ENCODE results near the gene PHF12.

PHF12 gene

DNA sequence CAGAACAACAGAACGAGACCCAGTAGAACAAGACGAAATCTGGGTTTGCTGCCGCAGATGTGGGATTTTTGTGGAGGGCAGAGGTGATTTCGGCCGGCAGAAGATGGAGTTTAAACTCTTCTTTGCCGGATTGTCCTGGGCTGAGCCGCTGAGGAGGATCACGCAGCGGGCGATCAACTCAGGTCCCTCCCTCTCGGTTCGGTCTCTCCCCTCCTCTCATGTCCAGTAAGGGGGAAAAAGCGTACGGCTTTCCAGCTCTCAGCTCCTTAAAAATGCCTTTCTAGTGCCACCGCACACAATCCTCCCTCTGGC lies 2.5 kb downstream of the PHF12 start:
- peak overlapping the region; percentile 64 for H3K9ac ChIP-seq (ENCODE audit: low read length)
- peaks cover 30% of the 10 kb centered on the region for H3K4me1 ChIP-seq (ENCODE audit: control insufficient read depth, insufficient read depth, low read length)
- H3K36me3 ChIP-seq (ENCODE audit: control insufficient read depth, insufficient read depth, low read length), result no peaks in the 10 kb centered on the region
- H3K27ac ChIP-seq (ENCODE audit: low read depth, low read length), result peak overlapping the region; percentile 91
- H3K27me3 ChIP-seq (ENCODE audit: control insufficient read depth, insufficient read depth, low read length), result no peaks in the 10 kb centered on the region
- H3K4me3 ChIP-seq (ENCODE audit: low read length), result peak overlapping the region; percentile 95

DNA sequence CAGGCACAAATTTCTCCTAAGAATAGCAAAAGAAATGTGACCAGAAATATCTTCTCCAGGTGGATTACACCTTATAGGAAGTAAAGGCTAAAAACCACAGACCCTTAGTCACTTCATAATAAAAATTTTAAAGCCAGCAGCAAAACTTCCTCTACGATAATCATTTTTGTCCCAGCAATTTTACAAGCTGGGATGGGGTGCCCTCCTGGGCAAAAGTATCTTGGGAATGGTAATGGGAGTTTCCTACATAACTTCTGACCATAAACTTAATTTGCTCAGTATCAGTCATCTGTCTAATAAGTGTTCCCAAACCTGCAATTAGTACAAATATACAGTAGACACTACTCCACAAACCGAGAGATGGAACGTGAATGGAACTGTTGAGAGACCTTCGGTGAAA lies 3.0 kb downstream of the PHF12 start:
- Histone ChIP-seq H3K27me3 (ENCODE audit: control insufficient read depth, insufficient read depth, low read length) (no peaks in the 10 kb centered on the region), H3K4me3 (ENCODE audit: low read length) (peak overlapping the region; percentile 95), H3K9ac (ENCODE audit: low read length) (peak overlapping the region; percentile 13), H3K36me3 (ENCODE audit: control insufficient read depth, insufficient read depth, low read length) (no peaks in the 10 kb centered on the region), H3K4me1 (ENCODE audit: control insufficient read depth, insufficient read depth, low read length) (peaks cover 30% of the 10 kb centered on the region), H3K27ac (ENCODE audit: low read depth, low read length) (peak overlapping the region; percentile 91)

DNA sequence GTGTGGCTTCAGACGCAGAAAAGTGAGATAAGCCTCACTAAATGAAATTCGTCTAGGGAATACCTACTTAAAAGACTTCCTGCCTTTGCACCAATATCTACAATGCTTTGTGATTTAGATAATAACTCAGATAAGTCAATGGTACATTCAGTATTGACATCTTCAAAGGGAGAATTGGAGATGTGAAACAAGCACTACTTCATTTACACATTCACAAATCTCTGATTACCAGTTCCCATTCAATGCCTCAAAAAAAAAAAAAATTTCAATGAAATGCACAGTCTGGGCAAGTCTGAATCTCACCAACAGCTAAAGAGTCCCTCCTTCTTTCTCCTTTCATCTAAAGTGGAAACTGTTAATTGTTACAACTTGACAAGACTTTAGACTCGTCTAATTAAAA lies 3.7 kb downstream of the PHF12 start:
- Histone ChIP-seq H3K4me1 (ENCODE audit: control insufficient read depth, insufficient read depth, low read length) (peaks cover 27% of the 10 kb centered on the region), H3K4me3 (ENCODE audit: low read length) (no peak overlapping the region), H3K27ac (ENCODE audit: low read depth, low read length) (no peak overlapping the region), H3K27me3 (ENCODE audit: control insufficient read depth, insufficient read depth, low read length) (no peaks in the 10 kb centered on the region), H3K36me3 (ENCODE audit: control insufficient read depth, insufficient read depth, low read length) (no peaks in the 10 kb centered on the region), H3K9ac (ENCODE audit: low read length) (no peak overlapping the region)

DNA sequence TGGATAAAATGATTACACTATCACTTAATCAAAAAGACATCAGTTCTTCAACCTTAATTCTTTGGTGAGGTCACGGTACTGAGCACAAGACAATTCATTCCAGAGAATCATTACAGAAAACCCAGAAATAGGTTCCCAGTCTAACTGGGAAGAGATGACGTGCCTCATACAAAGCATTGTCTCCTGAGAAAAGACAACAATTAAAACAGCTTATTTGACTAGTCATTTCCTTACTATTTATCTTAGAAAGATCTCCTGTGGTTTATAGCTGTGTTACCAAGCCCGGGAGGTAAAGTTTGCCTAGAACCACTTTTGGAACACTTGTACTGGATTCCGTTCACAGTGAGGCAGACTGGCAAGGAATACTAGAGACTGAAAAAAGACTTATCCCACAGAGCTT lies 5.1 kb downstream of the PHF12 start:
- Histone ChIP-seq H3K9ac (ENCODE audit: low read length) (no peak overlapping the region), H3K27me3 (ENCODE audit: control insufficient read depth, insufficient read depth, low read length) (no peaks in the 10 kb centered on the region), H3K36me3 (ENCODE audit: control insufficient read depth, insufficient read depth, low read length) (no peaks in the 10 kb centered on the region), H3K4me1 (ENCODE audit: control insufficient read depth, insufficient read depth, low read length) (peaks cover 26% of the 10 kb centered on the region), H3K27ac (ENCODE audit: low read depth, low read length) (peak overlapping the region; percentile 60), H3K4me3 (ENCODE audit: low read length) (no peak overlapping the region)

DNA sequence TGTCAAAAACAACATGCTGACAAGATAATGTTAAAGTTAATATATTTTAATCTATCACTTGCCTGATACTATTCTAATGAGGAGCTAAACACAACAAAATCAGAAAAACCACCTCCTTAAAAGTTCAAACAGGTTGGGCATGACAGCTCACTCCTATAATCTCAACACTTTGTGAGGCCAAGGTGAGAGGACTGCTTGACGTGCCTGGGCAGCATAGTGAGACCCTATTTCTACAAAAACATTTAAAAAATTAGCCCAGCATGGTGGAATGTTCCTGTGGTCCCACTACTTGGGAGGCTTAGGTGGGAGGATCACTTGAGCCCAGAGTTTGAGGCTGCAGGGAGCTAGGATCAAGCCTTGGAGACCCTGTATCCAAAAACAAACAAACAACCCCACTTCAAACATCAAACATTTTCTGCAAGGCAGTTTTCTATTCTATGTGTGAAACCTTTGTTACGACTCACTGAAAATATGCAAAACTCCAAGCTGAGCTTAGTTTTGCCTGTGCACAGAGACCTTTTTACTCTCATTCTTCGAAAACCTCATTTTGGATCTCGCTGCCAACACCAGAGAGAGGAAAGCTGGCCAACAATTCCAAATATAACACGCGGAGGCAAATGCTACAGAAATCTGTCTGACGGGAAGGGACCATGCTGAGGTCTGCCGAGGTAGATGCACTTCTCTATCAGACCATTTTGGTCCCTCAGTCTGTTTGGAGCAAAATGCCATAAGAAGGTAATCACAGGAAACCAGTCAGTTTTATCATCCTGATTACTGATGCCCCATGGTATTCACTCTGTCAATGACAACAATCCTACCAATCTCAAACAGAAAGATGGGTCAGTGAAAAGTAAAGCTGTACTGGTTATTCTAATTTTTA lies 6.2 kb downstream of the PHF12 start:
- Histone ChIP-seq H3K4me3 (ENCODE audit: low read length) (no peak overlapping the region), H3K4me1 (ENCODE audit: control insufficient read depth, insufficient read depth, low read length) (peaks cover 37% of the 10 kb centered on the region), H3K36me3 (ENCODE audit: control insufficient read depth, insufficient read depth, low read length) (no peaks in the 10 kb centered on the region), H3K27me3 (ENCODE audit: control insufficient read depth, insufficient read depth, low read length) (no peaks in the 10 kb centered on the region), H3K27ac (ENCODE audit: low read depth, low read length) (no peak overlapping the region), H3K9ac (ENCODE audit: low read length) (no peak overlapping the region)

DNA sequence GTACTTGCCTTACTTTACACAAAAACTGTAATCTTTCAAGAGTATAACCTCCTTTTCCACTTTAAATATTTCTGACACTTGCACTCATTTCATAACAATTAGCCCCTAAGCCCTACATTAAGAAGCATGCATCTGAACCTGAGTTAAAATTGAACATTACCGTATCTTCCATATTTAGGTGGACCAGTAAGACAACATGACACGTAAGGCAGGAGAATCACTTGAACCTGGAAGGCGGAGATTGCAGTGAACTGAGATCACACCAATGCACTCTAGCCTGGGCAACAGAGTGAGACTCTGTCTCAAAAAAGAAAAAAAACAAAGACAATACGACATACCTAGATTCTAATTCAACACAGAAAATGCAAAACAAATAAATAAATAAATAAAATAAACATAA lies 7.0 kb downstream of the PHF12 start:
- H3K9ac ChIP-seq (ENCODE audit: low read length), result no peak overlapping the region
- H3K4me1 ChIP-seq (ENCODE audit: control insufficient read depth, insufficient read depth, low read length), result peaks cover 42% of the 10 kb centered on the region
- no peaks in the 10 kb centered on the region for H3K36me3 ChIP-seq (ENCODE audit: control insufficient read depth, insufficient read depth, low read length)
- no peaks in the 10 kb centered on the region for H3K27me3 ChIP-seq (ENCODE audit: control insufficient read depth, insufficient read depth, low read length)
- H3K27ac ChIP-seq (ENCODE audit: low read depth, low read length), result no peak overlapping the region
- H3K4me3 ChIP-seq (ENCODE audit: low read length), result no peak overlapping the region

DNA sequence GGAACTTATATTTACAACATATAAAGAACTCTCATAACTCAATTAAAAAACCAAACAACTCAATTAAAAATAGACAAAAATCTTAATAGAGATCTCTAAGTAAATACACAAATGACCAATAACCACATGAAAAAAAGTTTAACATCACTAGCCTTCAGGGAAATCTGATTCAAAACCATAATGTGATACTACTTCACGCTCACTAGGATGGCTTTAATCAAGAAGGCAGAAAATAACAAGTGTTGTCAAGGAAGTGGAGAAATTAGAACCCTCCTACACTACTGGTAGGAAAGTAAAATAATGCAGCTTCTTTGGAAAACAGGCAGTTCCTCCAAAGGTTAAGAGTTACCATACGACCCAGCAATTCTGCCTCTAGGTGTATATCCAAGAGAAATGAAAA lies 8.4 kb downstream of the PHF12 start:
- no peak overlapping the region for H3K9ac ChIP-seq (ENCODE audit: low read length)
- H3K4me3 ChIP-seq (ENCODE audit: low read length), result no peak overlapping the region
- peaks cover 4% of the 10 kb centered on the region for H3K36me3 ChIP-seq (ENCODE audit: control insufficient read depth, insufficient read depth, low read length)
- H3K4me1 ChIP-seq (ENCODE audit: control insufficient read depth, insufficient read depth, low read length), result peaks cover 43% of the 10 kb centered on the region
- no peaks in the 10 kb centered on the region for H3K27me3 ChIP-seq (ENCODE audit: control insufficient read depth, insufficient read depth, low read length)
- no peak overlapping the region for H3K27ac ChIP-seq (ENCODE audit: low read depth, low read length)

DNA sequence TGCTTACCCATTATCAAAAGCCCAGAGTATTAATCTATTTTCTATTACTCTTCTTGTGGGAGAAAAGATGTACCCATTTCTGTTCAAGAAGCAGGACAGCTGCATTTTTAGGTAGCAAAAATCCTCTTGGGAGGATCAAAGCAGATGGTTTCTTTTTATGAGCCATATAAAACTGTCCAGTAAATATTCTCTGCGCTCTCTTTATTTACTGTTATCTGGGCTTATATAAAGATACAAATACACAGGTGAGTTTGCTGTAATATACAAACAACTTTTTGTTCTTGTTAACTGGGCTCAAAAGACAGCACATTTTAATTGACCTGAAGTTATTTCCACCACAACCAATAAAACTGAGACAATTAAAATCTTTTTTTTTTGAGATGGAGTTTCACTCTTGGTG lies 10.1 kb downstream of the PHF12 start:
- Histone ChIP-seq H3K9ac (ENCODE audit: low read length) (no peak overlapping the region), H3K4me1 (ENCODE audit: control insufficient read depth, insufficient read depth, low read length) (peaks cover 33% of the 10 kb centered on the region), H3K27ac (ENCODE audit: low read depth, low read length) (no peak overlapping the region), H3K4me3 (ENCODE audit: low read length) (no peak overlapping the region), H3K36me3 (ENCODE audit: control insufficient read depth, insufficient read depth, low read length) (peaks cover 4% of the 10 kb centered on the region), H3K27me3 (ENCODE audit: control insufficient read depth, insufficient read depth, low read length) (no peaks in the 10 kb centered on the region)

DNA sequence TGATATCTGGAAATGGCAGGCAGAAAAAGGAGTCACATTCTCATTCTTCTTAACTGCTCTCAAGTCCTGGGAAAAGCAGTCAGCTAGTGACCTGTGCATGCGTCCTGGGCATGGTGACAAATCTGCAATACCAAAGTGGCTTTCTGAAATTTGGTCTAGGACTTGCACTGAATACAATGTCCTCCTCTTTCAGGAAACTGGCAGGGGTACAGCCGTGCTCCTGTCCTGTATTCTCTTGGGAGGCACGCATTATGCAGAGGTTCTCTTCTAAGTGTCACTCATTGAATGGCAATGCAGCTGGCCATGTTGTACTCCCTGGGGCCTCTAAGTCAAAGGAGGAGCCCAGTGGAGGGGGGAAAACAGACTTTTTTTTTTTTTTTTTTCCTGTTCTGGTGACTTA lies 10.6 kb downstream of the PHF12 start:
- Histone ChIP-seq H3K4me1 (ENCODE audit: control insufficient read depth, insufficient read depth, low read length) (peaks cover 34% of the 10 kb centered on the region), H3K27ac (ENCODE audit: low read depth, low read length) (no peak overlapping the region)

DNA sequence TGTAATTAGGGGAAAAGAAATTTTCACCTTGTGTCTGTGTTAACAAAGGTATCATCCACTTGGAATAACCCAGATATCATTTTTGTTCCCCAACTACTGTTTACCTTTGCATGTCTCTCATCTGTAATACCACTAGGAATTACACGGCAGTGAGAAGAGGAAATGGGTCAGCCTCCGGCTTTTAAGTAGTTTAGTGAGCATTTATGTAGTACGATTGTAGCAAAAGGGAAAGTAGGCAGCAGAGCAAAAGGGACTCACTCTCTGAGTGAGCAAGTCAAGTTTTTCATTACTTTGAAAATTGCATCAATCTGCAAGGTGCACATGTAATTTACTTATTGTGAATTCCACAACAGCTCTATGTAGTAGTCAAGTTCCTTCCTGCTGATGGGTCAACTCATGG lies 11.2 kb downstream of the PHF12 start:
- Histone ChIP-seq H3K4me1 (ENCODE audit: control insufficient read depth, insufficient read depth, low read length) (peaks cover 32% of the 10 kb centered on the region), H3K4me3 (ENCODE audit: low read length) (no peak overlapping the region), H3K9ac (ENCODE audit: low read length) (no peak overlapping the region)

More for the DNA sequence above, 10.6 kb downstream of the PHF12 start:
- no peak overlapping the region for H3K9ac ChIP-seq (ENCODE audit: low read length)
- H3K36me3 ChIP-seq (ENCODE audit: control insufficient read depth, insufficient read depth, low read length), result peaks cover 4% of the 10 kb centered on the region
- no peak overlapping the region for H3K4me3 ChIP-seq (ENCODE audit: low read length)
- no peaks in the 10 kb centered on the region for H3K27me3 ChIP-seq (ENCODE audit: control insufficient read depth, insufficient read depth, low read length)

DNA sequence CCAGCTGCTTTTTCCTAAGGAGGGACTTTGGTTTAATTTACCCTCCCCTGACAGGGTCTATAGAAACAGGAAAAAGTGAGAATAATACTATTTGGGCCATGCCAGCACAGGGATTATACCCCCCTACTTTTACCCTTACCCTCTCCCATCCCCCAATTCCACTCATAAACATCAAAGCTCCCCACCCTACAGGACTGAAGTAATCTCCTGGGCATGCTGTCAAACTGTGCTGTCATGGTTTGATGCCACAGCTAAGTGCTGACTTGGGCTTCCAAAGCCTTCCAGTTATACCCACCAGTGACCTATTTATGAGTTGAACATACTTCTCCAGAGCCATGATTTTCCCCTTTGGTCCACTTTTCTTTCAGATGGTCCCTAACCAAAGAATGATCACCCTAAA lies 12.8 kb downstream of the PHF12 start:
- H3K36me3 ChIP-seq (ENCODE audit: control insufficient read depth, insufficient read depth, low read length), result peaks cover 4% of the 10 kb centered on the region
- H3K27ac ChIP-seq (ENCODE audit: low read depth, low read length), result no peak overlapping the region
- H3K27me3 ChIP-seq (ENCODE audit: control insufficient read depth, insufficient read depth, low read length), result no peaks in the 10 kb centered on the region
- H3K4me3 ChIP-seq (ENCODE audit: low read length), result no peak overlapping the region
- peaks cover 28% of the 10 kb centered on the region for H3K4me1 ChIP-seq (ENCODE audit: control insufficient read depth, insufficient read depth, low read length)
- H3K9ac ChIP-seq (ENCODE audit: low read length), result no peak overlapping the region

More for the DNA sequence above, 11.2 kb downstream of the PHF12 start:
- Histone ChIP-seq H3K36me3 (ENCODE audit: control insufficient read depth, insufficient read depth, low read length) (peaks cover 4% of the 10 kb centered on the region), H3K27me3 (ENCODE audit: control insufficient read depth, insufficient read depth, low read length) (no peaks in the 10 kb centered on the region), H3K27ac (ENCODE audit: low read depth, low read length) (no peak overlapping the region)

DNA sequence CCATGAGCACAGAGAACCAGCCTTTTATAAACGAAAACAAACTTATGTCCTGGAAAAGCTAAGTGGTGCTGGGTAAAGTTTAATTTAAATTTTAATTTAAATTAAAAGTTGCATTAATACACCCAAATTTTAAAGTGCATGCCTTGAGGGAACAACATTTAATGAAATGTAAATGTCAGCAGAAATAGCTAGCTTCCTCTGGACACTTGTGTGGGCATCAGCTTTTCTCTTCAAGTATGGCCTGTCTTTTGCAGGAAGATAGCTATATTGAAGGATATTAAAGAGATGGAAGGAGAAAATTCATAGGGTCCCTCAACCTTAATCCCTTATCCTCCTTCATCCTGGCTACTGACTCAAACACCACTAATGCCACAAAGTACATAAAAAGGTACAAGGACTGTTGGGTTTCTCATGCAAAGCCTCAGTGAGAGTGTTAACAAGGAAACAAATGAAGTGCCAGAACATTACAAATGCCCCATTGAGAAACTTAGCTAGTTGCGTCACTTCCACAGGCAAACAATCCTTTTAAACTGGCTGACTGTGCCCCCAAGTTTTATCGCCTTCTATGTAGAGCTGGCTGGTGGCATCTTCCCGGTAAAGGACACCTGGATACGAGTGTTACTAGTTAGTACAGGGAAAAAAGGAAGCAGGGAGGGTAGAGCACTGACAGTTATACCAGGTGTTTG lies 14.1 kb downstream of the PHF12 start:
- Histone ChIP-seq H3K27me3 (ENCODE audit: control insufficient read depth, insufficient read depth, low read length) (no peaks in the 10 kb centered on the region), H3K27ac (ENCODE audit: low read depth, low read length) (no peak overlapping the region), H3K9ac (ENCODE audit: low read length) (no peak overlapping the region), H3K4me3 (ENCODE audit: low read length) (no peak overlapping the region), H3K36me3 (ENCODE audit: control insufficient read depth, insufficient read depth, low read length) (peaks cover 4% of the 10 kb centered on the region), H3K4me1 (ENCODE audit: control insufficient read depth, insufficient read depth, low read length) (peaks cover 28% of the 10 kb centered on the region)
